ENCODE data around the gene SLC38A8.
A peak's percentile ranks its signal among the peaks of the same experiment; 100 is the strongest.

The SLC38A8 gene

GRCh38 chr16:84027625-84028024 lies 15.0 kb downstream of the SLC38A8 start:
- no peak for DNase-seq

GRCh38 chr16:84026606-84027005 lies 16.0 kb downstream of the SLC38A8 start:
- DNase-seq: no peak

- DNase-seq: no peak
Observed at GRCh38 chr16:84024854-84025253, 17.7 kb downstream of the SLC38A8 start.

GRCh38 chr16:84022644-84023043 lies 20.0 kb downstream of the SLC38A8 start:
- DNase-seq: no peak

- DNase-seq: no peak
Observed at GRCh38 chr16:84021488-84021887, 21.1 kb downstream of the SLC38A8 start.

- DNase-seq: no peak
Observed at GRCh38 chr16:84020353-84020752, 22.2 kb downstream of the SLC38A8 start.

- DNase-seq: no peak
Observed at GRCh38 chr16:84018710-84019109, 23.9 kb downstream of the SLC38A8 start.

- no peak for DNase-seq
Observed at GRCh38 chr16:84016477-84016876, 26.1 kb downstream of the SLC38A8 start.

- no peak for DNase-seq
Observed at GRCh38 chr16:84015399-84015798, 27.2 kb downstream of the SLC38A8 start.

- DNase-seq: no peak
Observed at GRCh38 chr16:84014570-84015327, 27.8 kb downstream of the SLC38A8 start.

GRCh38 chr16:84013787-84014569 lies 28.6 kb downstream of the SLC38A8 start:
- DNase-seq: peak; percentile 34

- no peak for DNase-seq
Observed at GRCh38 chr16:84009282-84009681, 33.3 kb downstream of the SLC38A8 start.

GRCh38 chr16:84007965-84008364 lies 34.6 kb downstream of the SLC38A8 start:
- DNase-seq: no peak

GRCh38 chr16:84007520-84007919 lies 35.1 kb downstream of the SLC38A8 start:
- DNase-seq: no peak

- no peak for DNase-seq
Observed at GRCh38 chr16:84005391-84005790, 37.2 kb downstream of the SLC38A8 start.

- no peak for DNase-seq
Observed at GRCh38 chr16:84004442-84004841, 38.2 kb downstream of the SLC38A8 start.

- DNase-seq: no peak
Observed at GRCh38 chr16:84003038-84003437, 39.6 kb downstream of the SLC38A8 start.

- no peak for DNase-seq
Observed at GRCh38 chr16:84001726-84002125, 40.9 kb downstream of the SLC38A8 start.

- DNase-seq: no peak
Observed at GRCh38 chr16:84000989-84001642, 41.5 kb downstream of the SLC38A8 start.

GRCh38 chr16:83998091-83998490 lies 44.5 kb downstream of the SLC38A8 start:
- no peak for DNase-seq

- DNase-seq: no peak
Observed at GRCh38 chr16:83996481-83997252, 45.9 kb downstream of the SLC38A8 start.

GRCh38 chr16:83995754-83996153 lies 46.8 kb downstream of the SLC38A8 start:
- no peak for DNase-seq

- no peak for DNase-seq
Observed at GRCh38 chr16:83994703-83995102, 47.9 kb downstream of the SLC38A8 start.

Data from CD4-positive, alpha-beta T cell treated with Interleukin-17A for 4 hours (primary cell).